Activated B cell treated with CpG ODN at 0.5 μM for 24 hours (primary cell): ENCODE results near the gene CEP128. TPM values are rescaled to one million over a fixed set of nuclear protein-coding genes. Genes with fewer than 3 reads are reported as not detected.

Experiments
- ATAC-seq: fragments of 200-7000 bp; cut with Tn5 transposase; one replicate; pipeline ENCODE4 v1.10.0; 2021; ENCODE audit warnings: low read depth, mild to moderate bottlenecking, moderate library complexity
- CTCF ChIA-PET: fragments of 350-600 bp; sonication (Branson Sonifier 250); formaldehyde crosslinking; loops from one replicate; lab custom pipeline; 2021; ENCODE audit warnings: antibody characterized with exemption; lab: Charles Lee
- POLR2A ChIA-PET: fragments of 350-600 bp; sonication (Branson Sonifier 250); formaldehyde crosslinking; loops from one replicate; lab custom pipeline; 2021; ENCODE audit warnings: antibody characterized with exemption; lab: Charles Lee
- DNase-seq: peaks from one replicate; pipeline ENCODE4 v3.0.0; 2022
- H3K27ac Mint-ChIP-seq: one replicate; pipeline ENCODE4 v1.8.0; 2020; ENCODE audit warnings: mixed read lengths
- H3K27me3 Mint-ChIP-seq: one replicate; pipeline ENCODE4 v1.8.0; 2021; ENCODE audit warnings: mixed read lengths
- H3K36me3 Mint-ChIP-seq: one replicate; pipeline ENCODE4 v1.8.0; 2021; ENCODE audit warnings: low read depth, mixed read lengths
- H3K4me1 Mint-ChIP-seq: one replicate; pipeline ENCODE4 v1.8.0; 2021; ENCODE audit warnings: mixed read lengths
- H3K4me3 Mint-ChIP-seq: one replicate; pipeline ENCODE4 v1.8.0; 2020; ENCODE audit warnings: mild to moderate bottlenecking, mixed read lengths
- H3K9me3 Mint-ChIP-seq: one replicate; pipeline ENCODE4 v1.8.0; 2020; ENCODE audit warnings: mixed read lengths
- CTCF ChIP-seq: fragments of 200-600 bp; IDR thresholded peaks from one replicate; pipeline ENCODE4 v1.8.0; 2022; ENCODE audit warnings: antibody characterized with exemption, mild to moderate bottlenecking
- intact Hi-C: fragments of 100-400 bp; cut with micrococcal nuclease; formaldehyde crosslinking; loops from one replicate; pipeline ENCODE4 v1.15.1; 2024
- total RNA-seq: library from RNA; stranded (reverse); gene quantifications from 2 replicates; pipeline ENCODE4 v1.2.3, GENCODE V29; 2022

The CEP128 gene
- total RNA-seq, 1 donor from 2014 or later = 25.0 TPM

- peaks cover 24% of the 10 kb centered on the region for H3K9me3 Mint-ChIP-seq
- intact Hi-C loops = no loop called here
These were observed 272.1 kb downstream of the CEP128 start for GRCh38 chr14:80669426-80669825.

GRCh38 chr14:80664576-80664975 lies 277.0 kb downstream of the CEP128 start:
- DNase-seq (no peak), ATAC-seq (no peak)
- Mint-ChIP-seq H3K4me3 (no peak overlapping the region), H3K27ac (no peak overlapping the region), H3K36me3 (peaks cover 1% of the 10 kb centered on the region), H3K27me3 (no peaks in the 10 kb centered on the region), H3K9me3 (peaks cover 16% of the 10 kb centered on the region), H3K4me1 (no peaks in the 10 kb centered on the region)
- no peak for TF ChIP-seq CTCF
- ChIA-PET CTCF (no interaction called here), POLR2A (no interaction called here)
- intact Hi-C loops = no loop called here

More at GRCh38 chr14:80669426-80669825, 272.1 kb downstream of the CEP128 start:
- CTCF ChIA-PET = no interaction called here
- H3K36me3 Mint-ChIP-seq = peaks cover 1% of the 10 kb centered on the region
- ATAC-seq (no peak), DNase-seq (no peak)
- no peak overlapping the region for H3K4me3 Mint-ChIP-seq
- H3K4me1 Mint-ChIP-seq = no peaks in the 10 kb centered on the region
- H3K27me3 Mint-ChIP-seq = no peaks in the 10 kb centered on the region
- POLR2A ChIA-PET = no interaction called here
- no peak for TF ChIP-seq CTCF
- no peak overlapping the region for H3K27ac Mint-ChIP-seq

GRCh38 chr14:80663541-80663940 lies 278.0 kb downstream of the CEP128 start:
- H3K27me3 Mint-ChIP-seq = no peaks in the 10 kb centered on the region
- peaks cover 1% of the 10 kb centered on the region for H3K36me3 Mint-ChIP-seq
- POLR2A ChIA-PET = no interaction called here
- no peak overlapping the region for H3K4me3 Mint-ChIP-seq
- peaks cover 8% of the 10 kb centered on the region for H3K9me3 Mint-ChIP-seq
- H3K27ac Mint-ChIP-seq = no peak overlapping the region
- no peak for ATAC-seq
- H3K4me1 Mint-ChIP-seq = no peaks in the 10 kb centered on the region
- intact Hi-C loops = no loop called here
- DNase-seq = no peak
- TF ChIP-seq CTCF = no peak
- CTCF ChIA-PET = no interaction called here

- H3K9me3 Mint-ChIP-seq = no peaks in the 10 kb centered on the region
These were observed 281.8 kb downstream of the CEP128 start for GRCh38 chr14:80659783-80660182.

GRCh38 chr14:80658733-80659132 lies 282.8 kb downstream of the CEP128 start:
- Mint-ChIP-seq H3K9me3 (no peaks in the 10 kb centered on the region), H3K36me3 (no peaks in the 10 kb centered on the region), H3K27me3 (no peaks in the 10 kb centered on the region), H3K4me3 (no peak overlapping the region), H3K4me1 (no peaks in the 10 kb centered on the region), H3K27ac (no peak overlapping the region)
- intact Hi-C loops = no loop called here
- ChIA-PET POLR2A (no interaction called here), CTCF (no interaction called here)
- TF ChIP-seq CTCF = no peak
- DNase-seq (no peak), ATAC-seq (no peak)

More at GRCh38 chr14:80659783-80660182, 281.8 kb downstream of the CEP128 start:
- ATAC-seq (no peak), DNase-seq (no peak)
- no peak overlapping the region for H3K27ac Mint-ChIP-seq
- intact Hi-C loops = no loop called here
- no peaks in the 10 kb centered on the region for H3K36me3 Mint-ChIP-seq
- H3K4me3 Mint-ChIP-seq = no peak overlapping the region
- ChIA-PET CTCF (no interaction called here), POLR2A (no interaction called here)
- no peaks in the 10 kb centered on the region for H3K4me1 Mint-ChIP-seq
- H3K27me3 Mint-ChIP-seq = no peaks in the 10 kb centered on the region
- no peak for TF ChIP-seq CTCF
